BLaER1 treated with 17β-estradiol and CSF1 and Interleukin-3, amounts not matched to agents 10 nM and 100 nM (cell line): ENCODE results near the gene DOCK4.

ENCODE experiments used
- H3K27ac ChIP-seq, 11 experiments: shearing (Covaris generic); formaldehyde crosslinking; 2 replicates each; pipeline ENCODE4 v1.8.1; 2022
- H3K27me3 ChIP-seq, 11 experiments: shearing (Covaris generic); formaldehyde crosslinking; 2 replicates each; pipeline ENCODE4 v1.8.1; 2022
- H3K36me3 ChIP-seq, 11 experiments: shearing (Covaris generic); formaldehyde crosslinking; 2 replicates each; pipeline ENCODE4 v1.8.1; 2022
- H3K4me1 ChIP-seq, 10 experiments: shearing (Covaris generic); formaldehyde crosslinking; 2 replicates each; pipeline ENCODE4 v1.8.1; 2022
- H3K4me2 ChIP-seq, 11 experiments: shearing (Covaris generic); formaldehyde crosslinking; 2 replicates each; pipeline ENCODE4 v1.8.1; 2022
- H3K4me3 ChIP-seq, 10 experiments: shearing (Covaris generic); formaldehyde crosslinking; 2 replicates each; pipeline ENCODE4 v1.8.1; 2022
- H3K9ac ChIP-seq, 11 experiments: shearing (Covaris generic); formaldehyde crosslinking; 2 replicates each; pipeline ENCODE4 v1.8.1; 2022
- H3K9me3 ChIP-seq, 11 experiments: shearing (Covaris generic); formaldehyde crosslinking; replicated peaks in 1 of 11; 2 replicates each; pipeline ENCODE4 v1.8.1; 2022
- H4K20me1 ChIP-seq, 11 experiments: shearing (Covaris generic); formaldehyde crosslinking; 2 replicates each; pipeline ENCODE4 v1.8.1; 2022
- Cebpa-rat ChIP-seq, 11 experiments: shearing (Covaris generic); IDR thresholded peaks; 2 replicates each; pipeline ENCODE4 v1.8.1; 2022

Gene DOCK4

GRCh38 chr7:112105584-112106530 lies 100.3 kb downstream of the DOCK4 start:
- no peak for TF ChIP-seq Cebpa-rat (IDR thresholded peaks at IDR 0.05)

GRCh38 chr7:112104120-112104519 lies 102.1 kb downstream of the DOCK4 start:
- peaks cover 0 to 63% (median 7%) of the 10 kb centered on the region in 11 experiments; a peak in 9 of 22 replicates for H4K20me1 ChIP-seq
- H3K36me3 ChIP-seq = peaks cover 0 to 17% (median 0%) of the 10 kb centered on the region in 11 experiments; a peak in 7 of 22 replicates
- 0 out of 22 replicates have a peak overlapping the region, but pooled peaks of 1 of the 11 experiments have one; percentile 28 for H3K9ac ChIP-seq
- H3K9me3 ChIP-seq = peaks cover 0 to 18% (median 0%) of the 10 kb centered on the region in 11 experiments; a peak in 5 of 22 replicates
- TF ChIP-seq Cebpa-rat (IDR thresholded peaks at IDR 0.05) = no peak
- peak overlapping the region in 8 of 11 experiments; percentile 36 to 79 (median 70); a peak in 11 of 22 replicates for H3K4me2 ChIP-seq
- H3K4me1 ChIP-seq = peaks cover 15 to 98% (median 31%) of the 10 kb centered on the region in 10 experiments
- H3K27me3 ChIP-seq = no peaks in the 10 kb centered on the region
- H3K27ac ChIP-seq = peak overlapping the region in 3 of 11 experiments; percentile 35 to 74 (median 58); a peak in 7 of 22 replicates
- H3K4me3 ChIP-seq = no peak overlapping the region

More at GRCh38 chr7:112105584-112106530, 100.3 kb downstream of the DOCK4 start:
- Histone ChIP-seq H3K9ac (no peak overlapping the region), H3K27ac (peak overlapping the region in 2 of 11 experiments; percentile 40 to 74; a peak in 4 of 22 replicates), H3K4me1 (peaks cover 15 to 100% (median 31%) of the 10 kb centered on the region in 10 experiments), H3K4me2 (peak overlapping the region in 10 of 11 experiments; percentile 4 to 79 (median 47); a peak in 19 of 22 replicates), H3K4me3 (no peak overlapping the region), H3K36me3 (peaks cover 0 to 16% (median 0%) of the 10 kb centered on the region in 11 experiments; a peak in 7 of 22 replicates), H3K9me3 (peaks cover 0 to 17% (median 0%) of the 10 kb centered on the region in 11 experiments; a peak in 6 of 22 replicates), H3K27me3 (no peaks in the 10 kb centered on the region), H4K20me1 (peaks cover 0 to 56% (median 7%) of the 10 kb centered on the region in 11 experiments; a peak in 9 of 22 replicates)

- H3K9me3 ChIP-seq = peaks cover 0 to 18% (median 0%) of the 10 kb centered on the region in 11 experiments; a peak in 5 of 22 replicates
- peaks cover 15 to 93% (median 31%) of the 10 kb centered on the region in 10 experiments for H3K4me1 ChIP-seq
- peaks cover 0 to 17% (median 0%) of the 10 kb centered on the region in 11 experiments; a peak in 7 of 22 replicates for H3K36me3 ChIP-seq
- peak overlapping the region in 1 of 11 experiments; percentile 28; a peak in 1 of 22 replicates for H3K9ac ChIP-seq
- H3K27ac ChIP-seq = peak overlapping the region in 5 of 11 experiments; percentile 12 to 74 (median 50); a peak in 7 of 22 replicates
- H3K4me2 ChIP-seq = peak overlapping the region; percentile 36 to 79 (median 64)
- no peak for TF ChIP-seq Cebpa-rat (IDR thresholded peaks at IDR 0.05)
- H3K27me3 ChIP-seq = no peaks in the 10 kb centered on the region
- peaks cover 0 to 60% (median 4%) of the 10 kb centered on the region in 11 experiments; a peak in 8 of 22 replicates for H4K20me1 ChIP-seq
- H3K4me3 ChIP-seq = peak overlapping the region in 1 of 10 experiments; percentile 6; a peak in 1 of 20 replicates
Observed at GRCh38 chr7:112103246-112103645, 103.0 kb downstream of the DOCK4 start.

GRCh38 chr7:112101201-112101846 lies 104.9 kb downstream of the DOCK4 start:
- H3K9me3 ChIP-seq = peaks cover 0 to 18% (median 0%) of the 10 kb centered on the region in 11 experiments; a peak in 5 of 22 replicates
- H3K4me1 ChIP-seq = peaks cover 15 to 93% (median 30%) of the 10 kb centered on the region in 10 experiments
- no peak for TF ChIP-seq Cebpa-rat (IDR thresholded peaks at IDR 0.05)
- H4K20me1 ChIP-seq = peaks cover 0 to 56% (median 0%) of the 10 kb centered on the region in 11 experiments; a peak in 7 of 22 replicates
- peaks cover 0 to 17% (median 0%) of the 10 kb centered on the region in 11 experiments; a peak in 7 of 22 replicates for H3K36me3 ChIP-seq
- H3K27ac ChIP-seq = no peak overlapping the region
- H3K4me2 ChIP-seq = peak overlapping the region in 3 of 11 experiments; percentile 74 to 79 (median 78); a peak in 3 of 22 replicates
- no peaks in the 10 kb centered on the region for H3K27me3 ChIP-seq
- H3K9ac ChIP-seq = no peak overlapping the region
- no peak overlapping the region for H3K4me3 ChIP-seq

- no peaks in the 10 kb centered on the region for H3K27me3 ChIP-seq
- H3K27ac ChIP-seq = 0 out of 22 replicates have a peak overlapping the region, but pooled peaks of 1 of the 11 experiments have one; percentile 19
- H3K4me2 ChIP-seq = peak overlapping the region in 2 of 11 experiments; percentile 22 to 40; a peak in 3 of 22 replicates
- peaks cover 0 to 24% (median 0%) of the 10 kb centered on the region in 11 experiments; a peak in 7 of 22 replicates for H3K36me3 ChIP-seq
- H3K9ac ChIP-seq = no peak overlapping the region
- H3K4me1 ChIP-seq = peaks cover 0 to 82% (median 3%) of the 10 kb centered on the region in 10 experiments; a peak in 9 of 20 replicates
- peaks cover 0 to 25% (median 5%) of the 10 kb centered on the region in 11 experiments; a peak in 6 of 22 replicates for H3K9me3 ChIP-seq
- H3K4me3 ChIP-seq = no peak overlapping the region
- no peak for TF ChIP-seq Cebpa-rat (IDR thresholded peaks at IDR 0.05)
- H4K20me1 ChIP-seq = peaks cover 0 to 50% (median 7%) of the 10 kb centered on the region in 11 experiments; a peak in 6 of 22 replicates
Observed at GRCh38 chr7:112097524-112097923, 108.7 kb downstream of the DOCK4 start.

DNA sequence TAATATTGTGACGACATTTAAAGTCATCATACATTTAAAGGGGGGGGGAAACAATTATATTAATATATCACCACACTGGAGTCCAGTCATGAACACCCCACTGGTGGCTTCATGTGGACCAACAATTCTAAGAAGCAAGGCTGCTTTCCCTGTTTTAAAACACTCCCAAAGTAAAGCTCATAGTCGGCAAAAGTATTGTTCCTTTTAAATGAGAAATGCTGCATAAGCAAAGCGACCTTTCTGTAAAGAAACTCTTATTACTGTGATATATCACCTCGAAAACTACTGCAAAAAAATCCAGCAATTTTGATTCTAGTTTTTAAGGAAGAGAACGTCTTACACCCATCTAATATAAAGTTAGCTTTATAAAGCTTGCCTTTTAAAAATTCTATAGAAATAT lies 112.8 kb downstream of the DOCK4 start:
- Histone ChIP-seq H3K9me3 (peaks cover 0 to 18% (median 0%) of the 10 kb centered on the region in 11 experiments; a peak in 7 of 22 replicates), H3K4me1 (peaks cover 0 to 86% (median 5%) of the 10 kb centered on the region in 10 experiments; a peak in 12 of 20 replicates), H3K4me3 (no peak overlapping the region), H3K27ac (0 out of 22 replicates have a peak overlapping the region, but pooled peaks of 2 of the 11 experiments have one; percentile 13 to 21), H3K4me2 (peak overlapping the region in 3 of 11 experiments; percentile 59 to 86 (median 64); a peak in 6 of 22 replicates), H4K20me1 (peaks cover 0 to 49% (median 7%) of the 10 kb centered on the region in 11 experiments; a peak in 6 of 22 replicates), H3K9ac (no peak overlapping the region), H3K36me3 (peaks cover 0 to 16% (median 0%) of the 10 kb centered on the region in 11 experiments; a peak in 5 of 22 replicates), H3K27me3 (no peaks in the 10 kb centered on the region)
- TF ChIP-seq Cebpa-rat (IDR thresholded peaks at IDR 0.05) = no peak

GRCh38 chr7:112092709-112093395 lies 113.3 kb downstream of the DOCK4 start:
- peaks cover 0 to 88% (median 5%) of the 10 kb centered on the region in 10 experiments; a peak in 12 of 20 replicates for H3K4me1 ChIP-seq
- no peak for TF ChIP-seq Cebpa-rat (IDR thresholded peaks at IDR 0.05)

More at GRCh38 chr7:112092709-112093395, 113.3 kb downstream of the DOCK4 start:
- no peak overlapping the region for H3K4me3 ChIP-seq
- H3K27ac ChIP-seq = 0 out of 22 replicates have a peak overlapping the region, but pooled peaks of 2 of the 11 experiments have one; percentile 13 to 21
- 0 out of 22 replicates have a peak overlapping the region, but pooled peaks of 1 of the 11 experiments have one; percentile 1 for H3K9ac ChIP-seq
- peaks cover 0 to 18% (median 0%) of the 10 kb centered on the region in 11 experiments; a peak in 5 of 22 replicates for H3K36me3 ChIP-seq
- peaks cover 0 to 49% (median 7%) of the 10 kb centered on the region in 11 experiments; a peak in 6 of 22 replicates for H4K20me1 ChIP-seq
- peak overlapping the region in 3 of 11 experiments; percentile 59 to 86 (median 64); a peak in 6 of 22 replicates for H3K4me2 ChIP-seq
- peaks cover 0 to 18% (median 0%) of the 10 kb centered on the region in 11 experiments; a peak in 7 of 22 replicates for H3K9me3 ChIP-seq
- no peaks in the 10 kb centered on the region for H3K27me3 ChIP-seq
